HG02588 (cell line): ENCODE measurements around the gene ZBTB14.

Experiments used
- ATAC-seq: cut with Tn5 transposase; IDR thresholded peaks from one replicate; pipeline ENCODE4 v1.9.1; 2021; ENCODE audit warnings: mild to moderate bottlenecking, moderate library complexity; ENCODE audit not compliant: unreplicated experiment

Gene ZBTB14

GRCh38 chr18:5295231-5295920, at the start of gene ZBTB14:
Gene ZBTB14 (minus strand): TSS chr18:5295726. CDS start chr18:5293246, 2,480 bp downstream.
- ATAC-seq = peak; percentile 38

GRCh38 chr18:5339202-5339834, 43.8 kb upstream of the ZBTB14 start:
- ATAC-seq = no peak

- ATAC-seq = no peak
These were observed 39.0 kb upstream of the ZBTB14 start for GRCh38 chr18:5334456-5335075.

GRCh38 chr18:5318061-5318700, 22.7 kb upstream of the ZBTB14 start:
- ATAC-seq = no peak

- ATAC-seq = no peak
These were observed 21.7 kb upstream of the ZBTB14 start for GRCh38 chr18:5317186-5317585.

GRCh38 chr18:5315838-5316237, 20.3 kb upstream of the ZBTB14 start:
- ATAC-seq = no peak

- ATAC-seq = no peak
These were observed 15.9 kb upstream of the ZBTB14 start for GRCh38 chr18:5311301-5311989.

GRCh38 chr18:5309888-5310470, 14.5 kb upstream of the ZBTB14 start:
- ATAC-seq = peak; percentile 95

- no peak for ATAC-seq
These were observed 10.3 kb upstream of the ZBTB14 start for GRCh38 chr18:5305835-5306234.

- ATAC-seq = no peak
These were observed 8.7 kb upstream of the ZBTB14 start for GRCh38 chr18:5304232-5304631.

GRCh38 chr18:5303636-5304035, 8.1 kb upstream of the ZBTB14 start:
- no peak for ATAC-seq

- no peak for ATAC-seq
These were observed 7.1 kb upstream of the ZBTB14 start for GRCh38 chr18:5302606-5303005.

- no peak for ATAC-seq
These were observed 5.0 kb upstream of the ZBTB14 start for GRCh38 chr18:5300476-5301010.

GRCh38 chr18:5298156-5298852, 2.8 kb upstream of the ZBTB14 start:
- no peak for ATAC-seq

GRCh38 chr18:5297597-5297996, 2.1 kb upstream of the ZBTB14 start:
- no peak for ATAC-seq

GRCh38 chr18:5296706-5297320, 1.3 kb upstream of the ZBTB14 start:
- ATAC-seq = peak; percentile 3

GRCh38 chr18:5295981-5296705, 617 bp upstream of the ZBTB14 start:
- ATAC-seq = peak; percentile 58

- peak; percentile 9 for ATAC-seq
These were observed 882 bp downstream of the ZBTB14 start for GRCh38 chr18:5294457-5295230.
